ENCODE data around the gene LRRC15.

GRCh38 chr3:194320100-194320499 lies 49.4 kb downstream of the LRRC15 start:
- TF ChIP-seq CTCF (IDR thresholded peaks at IDR 0.05) (no peak), POLR2A (IDR thresholded peaks at IDR 0.05) (no peak)

Data from thyroid gland (tissue), 4 donors.